ENCODE measurements around the gene PPP3CB.

Gene PPP3CB

GRCh38 chr10:73495884-73496674 is at the start of gene PPP3CB:
PPP3CB (minus strand) TSS chr10:73496024; CDS start chr10:73495889, 135 bp downstream.
- FAIRE-seq = peak; percentile 37

DNA sequence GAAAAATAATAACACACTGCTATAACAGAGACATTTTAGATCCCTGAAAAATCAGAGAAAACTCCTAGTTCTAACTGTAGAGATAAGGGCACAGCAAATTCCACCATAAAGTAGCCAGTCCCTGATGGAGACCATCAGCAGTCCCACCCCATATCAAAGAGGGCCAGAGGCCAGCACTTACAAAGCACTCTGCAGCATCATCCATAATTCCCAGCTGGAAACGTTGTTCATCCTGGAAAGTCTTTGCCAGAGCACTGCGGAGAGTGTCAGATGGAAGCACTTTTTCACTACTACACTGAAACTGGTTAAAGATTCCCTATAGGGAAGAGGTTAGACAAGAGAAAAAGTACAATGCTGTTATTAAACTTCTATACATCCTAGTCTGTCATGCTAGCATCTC is 49.5 kb upstream of the PPP3CB start:
- FAIRE-seq = no peak

DNA sequence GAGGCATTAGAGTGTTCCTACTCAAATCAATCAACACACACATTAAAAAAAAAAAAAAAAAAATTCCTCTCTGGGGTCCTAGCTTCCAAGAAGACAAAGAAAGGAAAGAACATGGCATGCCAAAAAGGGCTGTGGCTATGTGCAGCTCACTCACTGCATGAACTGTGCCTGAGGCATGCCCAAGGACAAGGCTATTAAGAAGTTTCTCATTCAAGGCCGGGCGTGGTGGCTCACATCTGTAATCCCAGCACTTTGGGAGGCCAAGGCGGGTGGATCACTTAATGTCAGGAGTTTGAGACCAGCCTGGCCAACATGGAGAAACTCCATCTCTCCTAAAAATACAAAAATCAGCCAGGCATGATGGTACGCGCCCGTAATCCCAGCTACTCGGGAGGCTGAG is 41.9 kb upstream of the PPP3CB start:
- no peak for FAIRE-seq

DNA sequence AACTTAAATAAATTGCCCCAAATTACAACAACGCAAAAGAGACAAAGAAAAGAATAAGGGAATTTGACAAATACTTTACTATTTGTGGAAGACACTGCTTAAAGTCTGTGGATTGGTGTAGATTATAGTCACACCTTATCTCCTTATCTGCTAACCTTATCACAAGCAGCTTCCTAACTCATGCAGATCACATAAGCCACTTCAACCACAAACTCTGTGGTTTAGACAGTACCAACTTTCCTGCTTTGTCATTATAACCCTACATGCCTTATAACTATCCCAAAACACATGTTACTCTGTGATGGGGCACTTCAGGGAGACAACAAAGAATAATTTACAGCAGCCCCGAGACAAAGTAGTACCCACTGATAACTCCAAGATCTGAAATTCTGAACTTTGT is 41.5 kb upstream of the PPP3CB start:
- no peak for FAIRE-seq

DNA sequence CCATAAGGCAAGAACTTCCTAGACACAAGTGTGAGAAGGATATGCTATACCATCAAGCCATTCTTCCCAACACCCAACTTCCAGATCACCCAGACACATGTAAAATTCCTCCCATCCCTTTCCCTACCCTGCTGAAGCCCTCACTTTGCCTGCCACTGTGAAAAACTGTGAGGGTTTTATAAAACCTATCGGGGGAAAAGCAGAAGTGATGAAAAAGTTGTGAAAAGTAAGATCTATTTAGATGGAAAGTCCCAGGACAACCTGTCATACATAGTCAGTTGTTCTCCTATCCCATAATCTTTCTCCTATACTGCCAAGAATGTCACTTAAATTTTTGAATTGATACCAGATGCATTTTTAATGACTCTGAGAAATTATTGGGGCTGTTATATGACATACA is 39.0 kb upstream of the PPP3CB start:
- FAIRE-seq = no peak

- FAIRE-seq = peak; percentile 95
Observed at GRCh38 chr10:73529089-73529832, 33.4 kb upstream of the PPP3CB start.

GRCh38 chr10:73522263-73522662 is 26.4 kb upstream of the PPP3CB start:
- FAIRE-seq = no peak

- no peak for FAIRE-seq
Observed at GRCh38 chr10:73519336-73519735, 23.5 kb upstream of the PPP3CB start.

DNA sequence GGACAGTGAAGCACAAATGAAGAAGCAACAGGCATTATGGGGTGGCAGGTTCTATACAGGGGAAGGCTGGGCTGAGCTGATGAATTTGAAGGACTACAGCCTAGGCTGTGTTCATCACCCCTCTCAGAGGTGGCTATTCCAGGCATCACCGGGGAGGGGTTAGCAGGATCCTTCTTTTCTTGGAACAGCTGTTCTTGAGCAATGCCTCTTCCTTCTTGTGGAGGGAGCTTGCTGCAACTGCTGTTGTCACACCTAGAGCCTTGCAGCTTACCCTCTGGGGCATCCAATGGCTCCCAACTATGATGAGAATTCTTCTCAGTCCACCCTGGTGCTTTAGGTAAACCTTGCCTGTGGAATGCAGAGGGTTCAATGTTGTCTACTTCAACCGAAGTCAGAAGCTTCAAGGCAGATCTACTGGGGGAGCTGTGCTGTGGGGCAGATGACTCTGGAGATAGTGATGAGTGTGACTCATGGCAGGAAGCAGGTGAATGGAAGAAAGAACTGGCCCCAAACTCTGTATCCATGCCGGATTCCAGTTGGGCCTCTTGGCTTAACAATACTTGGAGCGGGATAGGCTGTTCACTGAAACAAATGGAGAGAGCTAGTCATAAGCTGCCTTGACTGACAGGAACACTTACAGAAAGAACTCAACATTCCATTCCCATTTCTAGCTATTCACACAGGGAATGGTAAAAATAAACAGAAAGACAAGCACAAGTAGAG is 21.5 kb upstream of the PPP3CB start:
- no peak for FAIRE-seq

GRCh38 chr10:73512207-73512743 is 16.5 kb upstream of the PPP3CB start:
- FAIRE-seq = no peak

DNA sequence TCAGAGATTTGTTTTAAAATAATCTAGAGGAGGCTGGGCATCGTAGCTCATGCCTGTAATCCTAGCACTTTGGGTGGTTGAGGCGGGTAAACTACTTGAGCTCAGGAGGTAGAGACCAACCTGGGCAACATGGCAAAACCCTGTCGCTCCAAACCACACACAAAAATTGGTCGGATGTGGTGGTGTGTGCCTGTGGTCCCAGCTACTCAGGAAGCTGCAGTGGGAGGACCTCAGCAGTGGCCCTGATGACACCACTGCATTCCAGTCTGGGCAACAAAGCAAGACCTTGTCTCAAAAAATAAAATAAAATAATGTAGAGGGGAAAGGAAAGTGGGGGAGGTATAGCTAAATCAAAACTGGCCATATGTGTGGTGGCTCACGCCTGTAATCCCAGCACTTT is 13.9 kb upstream of the PPP3CB start:
- no peak for FAIRE-seq

DNA sequence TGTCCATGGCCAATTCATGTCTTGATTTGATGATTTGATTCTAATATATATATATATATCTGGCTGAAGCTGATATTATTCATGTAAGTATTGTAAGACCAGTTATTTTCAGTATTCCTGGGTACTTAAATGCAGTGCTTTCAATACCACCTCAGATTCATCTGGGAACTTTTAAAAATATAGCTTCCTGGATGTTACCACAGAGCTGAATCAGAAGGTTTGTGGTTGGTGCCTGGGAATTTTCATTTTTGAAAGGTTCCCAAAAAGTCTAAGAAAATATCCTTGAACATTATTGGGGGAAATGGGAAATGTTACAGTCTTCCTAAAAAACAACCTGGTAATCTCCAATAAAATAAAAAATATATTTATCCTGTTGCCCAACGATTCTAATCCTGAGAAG is 10.7 kb upstream of the PPP3CB start:
- no peak for FAIRE-seq

DNA sequence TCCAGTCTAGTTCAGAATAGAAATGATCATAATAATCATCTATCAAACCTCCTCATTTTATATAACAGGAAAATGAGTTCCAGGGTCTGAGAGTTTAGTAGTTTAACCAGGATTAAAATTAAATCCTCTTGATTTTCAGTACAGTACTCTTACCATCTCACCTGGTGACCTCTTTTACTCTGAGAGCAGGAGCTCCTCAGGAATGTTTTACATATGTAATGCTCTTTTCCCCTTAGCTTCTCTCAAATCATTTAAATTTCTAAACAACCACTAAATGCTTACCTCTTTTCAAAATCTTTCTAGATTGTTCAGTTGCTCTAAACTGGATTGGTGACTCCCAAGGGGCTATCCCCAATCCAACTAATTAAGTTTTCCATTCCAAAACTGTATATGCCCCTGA is 10.2 kb upstream of the PPP3CB start:
- FAIRE-seq = no peak

DNA sequence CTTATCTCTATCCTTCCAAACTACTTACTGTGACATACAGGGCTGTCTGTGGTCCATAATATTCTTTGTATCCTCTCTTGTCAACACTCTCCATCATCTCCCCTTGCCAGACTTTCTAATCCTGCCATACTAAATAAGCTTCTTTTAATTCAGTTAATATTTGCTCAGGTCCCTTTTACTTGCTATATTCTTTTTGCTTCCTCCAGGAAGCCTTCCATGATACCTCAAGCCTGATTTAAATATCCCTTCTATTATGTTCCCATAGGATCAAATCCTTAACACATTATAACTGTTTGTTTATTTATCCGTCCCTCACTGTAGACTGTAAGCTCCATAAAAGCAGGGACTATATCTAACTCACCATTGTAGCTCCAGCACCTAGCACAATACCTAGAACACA is 7.2 kb upstream of the PPP3CB start:
- no peak for FAIRE-seq

GRCh38 chr10:73501651-73502050 is 5.8 kb upstream of the PPP3CB start:
- FAIRE-seq = no peak

DNA sequence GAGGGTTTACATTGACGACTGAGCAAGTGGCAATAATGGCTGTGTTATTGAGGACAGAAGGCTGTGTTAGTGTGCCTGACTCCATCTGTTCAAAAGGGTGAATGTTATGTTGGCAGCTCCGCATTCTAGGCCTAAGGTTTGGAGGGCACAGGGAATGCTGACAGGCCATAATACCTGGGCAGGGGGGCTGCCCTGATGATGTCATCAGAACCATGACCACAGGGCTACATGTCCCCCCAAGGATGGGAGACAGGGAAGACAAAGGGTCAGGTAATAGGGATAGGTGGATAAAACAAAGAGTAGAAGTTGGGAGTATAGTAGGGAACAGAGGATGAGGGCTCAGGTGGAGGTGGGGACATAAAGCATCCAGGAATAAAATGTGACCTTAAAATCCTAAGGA is 1.8 kb upstream of the PPP3CB start:
- no peak for FAIRE-seq

DNA sequence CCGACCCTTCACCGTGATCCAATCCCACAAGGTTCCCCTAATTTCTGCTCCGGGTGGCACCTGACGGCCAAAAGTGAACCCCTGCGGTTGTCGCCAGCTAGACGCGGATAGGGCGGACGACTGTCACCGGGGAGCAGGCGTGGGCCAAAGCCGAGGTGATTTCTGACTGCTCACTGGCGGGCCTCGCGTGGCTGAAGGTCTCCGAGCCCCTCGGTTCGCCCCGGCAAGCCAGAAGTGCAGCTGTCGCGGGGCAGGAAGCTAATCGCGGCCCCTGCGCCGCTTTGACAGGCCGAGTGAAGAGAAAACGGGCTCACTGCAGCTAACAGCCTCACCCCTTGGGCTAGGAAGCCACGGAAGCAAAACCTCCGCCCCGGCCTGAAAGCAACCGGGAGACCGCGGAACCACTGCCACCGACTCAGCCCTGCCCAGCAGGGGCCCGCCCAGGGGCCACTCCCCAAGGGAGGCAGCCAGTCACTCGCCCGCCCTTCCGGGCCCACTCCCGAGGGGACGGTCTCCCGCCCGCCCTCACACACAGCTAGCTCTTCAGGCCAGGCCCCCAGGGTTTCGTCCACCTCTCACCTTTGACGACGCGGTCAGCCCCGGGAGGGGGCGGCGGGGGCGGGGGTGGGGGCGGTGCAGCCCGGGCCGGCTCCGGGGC is 469 bp downstream of the PPP3CB start:
- FAIRE-seq = no peak

GRCh38 chr10:73494877-73495225 is 973 bp downstream of the PPP3CB start:
- FAIRE-seq = no peak

DNA sequence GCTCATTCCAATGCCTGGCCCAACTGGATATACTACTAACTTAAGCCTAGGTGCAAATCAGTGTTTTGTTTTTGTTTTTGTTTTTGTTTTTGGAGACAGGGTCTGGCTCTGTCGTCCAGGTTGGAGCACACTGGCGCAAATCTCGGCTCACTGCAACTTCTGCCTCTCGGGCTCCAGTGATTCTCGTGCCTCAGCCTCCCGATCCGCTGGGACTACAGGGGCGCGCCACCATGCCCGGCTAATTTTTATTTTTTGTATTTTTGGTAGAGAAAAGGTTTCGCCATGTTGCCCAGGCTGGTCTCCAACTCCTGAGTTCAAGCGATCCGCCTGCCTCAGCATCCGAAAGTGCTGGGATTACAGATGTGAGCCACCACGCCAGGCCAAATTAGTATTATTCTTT is 1.6 kb downstream of the PPP3CB start:
- no peak for FAIRE-seq

DNA sequence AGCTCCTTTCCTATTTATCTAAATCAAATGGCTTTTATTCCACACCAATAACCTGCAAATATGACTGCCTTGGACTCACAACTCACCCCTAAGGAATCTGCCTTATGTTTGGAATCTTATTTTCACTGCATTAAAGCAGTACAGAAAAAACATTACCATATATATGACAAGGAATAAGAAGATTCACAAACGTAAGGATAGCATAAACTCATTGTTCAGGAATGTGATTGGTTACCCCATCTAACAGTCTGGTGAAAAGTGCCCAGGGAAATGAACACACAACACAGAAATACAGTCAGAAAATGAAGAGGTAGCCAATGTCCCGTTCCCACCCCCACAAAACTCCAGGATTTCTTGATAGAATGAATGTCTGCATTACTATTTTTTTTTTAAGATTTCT is 2.0 kb downstream of the PPP3CB start:
- no peak for FAIRE-seq

DNA sequence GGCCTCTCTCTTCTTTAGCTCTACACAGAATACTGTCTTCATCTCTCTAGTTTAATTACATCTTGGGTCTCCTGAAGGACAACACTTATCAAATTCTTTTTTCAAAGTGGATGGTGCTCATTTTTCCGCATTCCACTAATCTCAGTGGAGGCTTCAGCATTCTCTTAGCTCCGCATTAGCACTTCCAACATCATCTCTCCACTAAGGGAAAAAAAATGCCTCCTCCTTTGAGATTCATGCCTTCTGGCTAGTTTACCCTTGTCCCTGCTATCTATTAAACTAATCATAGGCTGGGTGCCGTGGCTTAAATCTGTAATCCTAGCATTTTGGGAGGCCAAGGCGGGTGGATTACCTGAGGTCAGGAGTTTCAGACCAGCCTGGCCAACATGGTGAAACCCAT is 9.2 kb downstream of the PPP3CB start:
- FAIRE-seq = no peak

DNA sequence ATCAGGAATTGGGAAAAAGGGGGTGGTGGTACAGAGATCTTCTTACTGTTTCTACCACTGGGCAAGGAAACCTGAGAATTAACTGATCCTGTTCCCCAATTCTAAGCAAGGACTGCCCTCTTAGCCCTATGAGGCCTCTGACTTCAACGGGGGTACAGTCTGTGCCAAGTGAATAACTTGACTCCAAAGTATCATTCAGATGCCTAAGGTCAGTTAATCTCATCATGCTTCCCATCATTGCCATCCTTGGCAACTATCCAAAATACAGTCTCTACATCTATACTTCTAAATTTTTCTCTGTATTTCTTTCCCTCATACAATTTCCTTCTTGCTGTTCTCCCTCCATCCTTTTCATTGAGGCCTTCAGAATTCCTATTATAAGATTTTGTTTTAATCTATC is 10.5 kb downstream of the PPP3CB start:
- FAIRE-seq = no peak

- FAIRE-seq = no peak
Observed at GRCh38 chr10:73480158-73480557, 15.7 kb downstream of the PPP3CB start.

Measured in A204.1 (cell line).